K562 (cell line): Measurements from ENCODE around the gene TMEM200B. TPM values are rescaled to one million over a fixed set of nuclear protein-coding genes. Genes with fewer than 3 reads are reported as not detected.

Source experiments
- ATAC-seq: fragments of 200-7000 bp; cut with Tn5 transposase; 3 replicates; pipeline ENCODE4 v1.9.1; 2020; ENCODE audit warnings: moderate library complexity
- BruUV-seq: library from RNA; stranded (reverse); fragments of 400-500 nt; replicated peaks from 2 replicates; lab custom pipeline; 2021; lab: Mats Ljungman, UMichigan
- CTCF ChIA-PET: fragments of 300-600 bp; formaldehyde crosslinking; extraction: SDS; loops from one replicate; lab custom pipeline; 2021; ENCODE audit warnings: low intra/inter-chr PET ratio; lab: Yijun Ruan, JAX
- POLR2A ChIA-PET: fragments of 300-600, 350-650 bp; sonication (Branson Sonifier 250); formaldehyde crosslinking; extraction: SDS; loops from one replicate; lab custom pipeline; 2021; ENCODE audit warnings: antibody characterized with exemption, inconsistent platforms; lab: Yijun Ruan, JAX
- DNase-seq, 4 experiments: peaks; one replicate each; pipeline versions ENCODE4 v3.0.0 to v3.0.0-alpha.2; 2011 to 2018; ENCODE audit warnings: low spot score in 3 of 4, mixed read lengths in 3 of 4; ENCODE audit errors: extremely low read depth in 1 of 4
- FAIRE-seq: peaks from 2 replicates; lab custom pipeline; 2011; peaks lifted over from hg19 to GRCh38; lab: Jason Lieb, UNC
- H2AFZ ChIP-seq: 2 replicates; pipeline ENCODE4 v1.6.0; 2011; ENCODE audit warnings: low read depth, low read length, control low read depth, inconsistent platforms
- H3K27ac ChIP-seq: fragments of 200-600 bp; 3 replicates; pipeline ENCODE4 v1.8.0; 2011; ENCODE audit warnings: low read depth, mild to moderate bottlenecking, control low read depth, inconsistent platforms, low read length, moderate library complexity, mixed read lengths; ENCODE audit errors: extremely low read depth
- H3K27me3 ChIP-seq, 2 experiments: fragments of 300-600 bp in 1 of 2; 2 replicates in 1 of 2; 3 replicates in 1 of 2; pipeline versions ENCODE4 v1.6.0 to v1.8.0; 2011; ENCODE audit warnings: inconsistent platforms in 2 of 2, low read length in 2 of 2, mild to moderate bottlenecking in 1 of 2, mixed read lengths in 1 of 2, moderate library complexity in 1 of 2; ENCODE audit not compliant: control insufficient read depth in 2 of 2, insufficient read depth in 2 of 2
- H3K36me3 ChIP-seq: fragments of 300-600 bp; 3 replicates; pipeline ENCODE4 v1.8.0; 2011; ENCODE audit warnings: mild to moderate bottlenecking, low read length, inconsistent platforms; ENCODE audit not compliant: control insufficient read depth, insufficient read depth
- H3K4me1 ChIP-seq, 2 experiments: fragments of 200-600 bp in 1 of 2; replicated peaks in 1 of 2; 2 replicates in 1 of 2; 3 replicates in 1 of 2; pipeline versions ENCODE4 v1.5.1 to v1.8.0; 2011; ENCODE audit warnings: inconsistent platforms in 2 of 2, low read length in 2 of 2, mild to moderate bottlenecking in 1 of 2, mixed read lengths in 1 of 2, moderate library complexity in 1 of 2; ENCODE audit not compliant: control insufficient read depth in 2 of 2, insufficient read depth in 2 of 2
- H3K4me2 ChIP-seq: 2 replicates; pipeline ENCODE4 v1.6.1; 2011; ENCODE audit warnings: low read length, control low read depth, inconsistent platforms, mixed read lengths; ENCODE audit not compliant: insufficient read depth
- H3K4me3 ChIP-seq: fragments of 200-600 bp; sonication (generic), shearing (Covaris generic); 2 replicates; pipeline ENCODE4 v1.5.1; 2016; ENCODE audit warnings: control low read depth, inconsistent platforms
- H3K79me2 ChIP-seq: fragments of 200-600 bp; 3 replicates; pipeline ENCODE4 v1.8.0; 2011; ENCODE audit warnings: low read length, inconsistent platforms; ENCODE audit not compliant: control insufficient read depth, insufficient read depth
- H3K9ac ChIP-seq, 2 experiments: 2 replicates each; pipeline versions ENCODE4 v1.6.0 to v1.6.1; 2011; ENCODE audit warnings: low read depth in 2 of 2, low read length in 2 of 2, control low read depth in 1 of 2, inconsistent platforms in 1 of 2, mild to moderate bottlenecking in 1 of 2, mixed read lengths in 1 of 2; ENCODE audit not compliant: insufficient read depth in 1 of 2
- H3K9me1 ChIP-seq: one replicate; pipeline ENCODE4 v1.6.0; 2011; ENCODE audit warnings: inconsistent platforms, mild to moderate bottlenecking, low read length, moderate library complexity; ENCODE audit not compliant: control insufficient read depth, insufficient read depth
- H3K9me3 ChIP-seq: replicated peaks from 2 replicates; pipeline ENCODE4 v1.5.1; 2011; ENCODE audit warnings: low read depth, low read length, inconsistent platforms; ENCODE audit not compliant: control insufficient read depth, insufficient read depth
- H4K20me1 ChIP-seq: replicated peaks from 2 replicates; pipeline ENCODE4 v1.6.1; 2011; ENCODE audit warnings: low read length, inconsistent platforms, mixed read lengths; ENCODE audit not compliant: control insufficient read depth, insufficient read depth
- CC2D1A ChIP-seq: fragments of 450-650 bp; IDR thresholded peaks from 2 replicates; pipeline ENCODE4 v1.6.1; 2017; ENCODE audit warnings: mild to moderate bottlenecking
- GTF2B ChIP-seq: IDR thresholded peaks from 2 replicates; pipeline ENCODE4 v1.6.1; 2011; ENCODE audit not compliant: insufficient read length; ENCODE audit errors: extremely low read depth
- MEIS2 ChIP-seq: fragments of 450-650 bp; IDR thresholded peaks from 2 replicates; pipeline ENCODE4 v1.6.1; 2014; ENCODE audit warnings: mild to moderate bottlenecking; ENCODE audit not compliant: partially characterized antibody
- NFYB ChIP-seq: IDR thresholded peaks from 2 replicates; pipeline ENCODE4 v1.6.1; 2011; ENCODE audit warnings: mild to moderate bottlenecking, moderate library complexity; ENCODE audit not compliant: insufficient read length; ENCODE audit errors: extremely low read depth
- PHF8 ChIP-seq: fragments of 200-600 bp; sonication (generic); IDR thresholded peaks from 2 replicates; pipeline ENCODE4 v1.6.1; 2012; ENCODE audit warnings: mixed run types, mild to moderate bottlenecking, inconsistent platforms, low read length, moderate library complexity, borderline replicate concordance
- ZNF696 ChIP-seq: fragments of 250-450 bp; sonication (Bioruptor Pico); conservative IDR thresholded peaks from 2 replicates; pipeline ENCODE4 v1.4.0; 2020; ENCODE audit warnings: mild to moderate bottlenecking, moderate library complexity
- ZNF778 ChIP-seq: fragments of 450-650 bp; formaldehyde crosslinking; IDR thresholded peaks from 2 replicates; pipeline ENCODE4 v1.4.0; 2020; ENCODE audit warnings: mild to moderate bottlenecking, moderate library complexity
- WGBS: fragments of 100-300 bp; shearing (Covaris generic); methylation state at CpG from one replicate; pipeline ENCODE4 v1.1.6; 2016; ENCODE audit warnings: low coverage, mixed read lengths; ENCODE audit not compliant: insufficient coverage; ENCODE audit errors: missing lambda C conversion rate; 5-methylcytosine and 5-hydroxymethylcytosine counted together
- in situ Hi-C: fragments of 300-500 bp; cut with MboI; formaldehyde crosslinking; loops from 4 replicates; pipeline ENCODE4 v1.15.0; 2018; ENCODE audit warnings: inconsistent platforms, mixed read lengths
- intact Hi-C: fragments of 100-400 bp; cut with micrococcal nuclease; formaldehyde crosslinking; loops from 2 replicates; pipeline ENCODE4 v1.14.2; 2022
- polyA plus RNA-seq, 8 experiments: library from polyadenylated mRNA; depleted of rRNA in 4 of 8; stranded (reverse) in 5 of 8; unstranded in 3 of 8; fragments of >200 nt; fragmentation: Nextera tagmentation in 2 of 8; fragmentation: Illumina TruSeq in 1 of 8; extraction: Ambion mirVana in 2 of 8; extraction: Trizol in 1 of 8; gene quantifications; 2 replicates each; pipeline versions ENCODE4 v1.2.1 to v1.2.3, GENCODE V29; 2011 to 2014; ENCODE audit warnings: inconsistent platforms in 1 of 8, missing spikeins in 1 of 8
- total RNA-seq, 7 experiments: library from RNA; depleted of rRNA in 6 of 7; stranded (reverse); fragments of >200 nt in 6 of 7; fragmentation: Illumina TruSeq in 2 of 7; extraction: Trizol in 2 of 7; gene quantifications; 2 replicates each; pipeline versions ENCODE4 v1.2.1 to v1.2.3, GENCODE V29; 2011 to 2021; ENCODE audit warnings: low replicate concordance in 1 of 7
- TF ChIP-seq, protein P1 (sequence below): sonication (generic); formaldehyde crosslinking; IDR thresholded peaks from 2 replicates; pipeline ENCODE4 v1.8.1; 2023; ENCODE audit warnings: mild to moderate bottlenecking, missing genetic modification reagents

The TMEM200B gene
- total and polyA plus RNA-seq, 9 of the 15 experiments (the other 6 are each of a cell fraction or from before 2014, with no cell fraction given), result 0.04 to 0.35 (median 0.10) TPM; not detected in 1

DNA sequence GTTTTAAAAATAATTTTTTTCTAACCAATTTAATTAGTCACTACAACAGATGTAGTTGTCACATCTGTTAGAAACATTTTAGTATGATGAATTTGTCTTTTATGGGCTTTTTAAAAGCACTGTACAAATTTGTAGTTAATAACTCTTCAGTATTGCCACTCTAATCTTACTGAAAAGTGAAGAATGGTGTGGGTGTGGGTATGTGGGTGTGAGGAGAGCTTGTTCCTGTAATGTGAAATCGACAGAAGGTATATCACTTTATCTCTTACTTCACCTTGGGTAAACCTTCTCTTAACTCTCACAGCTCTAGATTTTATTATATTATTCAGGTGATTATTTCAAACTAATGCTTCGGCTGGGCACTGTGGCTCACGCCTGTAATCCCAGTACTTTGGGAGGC is 42.5 kb downstream of the TMEM200B start:
- 75% methylated on average over 3 of the region's 3 CpGs for WGBS
- intact Hi-C loops, result no loop called here

More for the DNA sequence above, 42.5 kb downstream of the TMEM200B start:
- no peaks in the 10 kb centered on the region for H3K79me2 ChIP-seq
- H3K9me3 ChIP-seq, result no peaks in the 10 kb centered on the region
- no peaks in the 10 kb centered on the region for H4K20me1 ChIP-seq
- H3K36me3 ChIP-seq, result peaks cover 64% of the 10 kb centered on the region
- ChIA-PET POLR2A (interaction anchor here (0.7 to 3.8 kb wide), 6 partner anchors 9 to 121 kb away, joined by 3 to 16 read pairs (median 4); no protein-coding TSS in a partner anchor), CTCF (no interaction called here)
- no peak overlapping the region for H3K9ac ChIP-seq
- no peak overlapping the region for H3K4me3 ChIP-seq
- H3K27me3 ChIP-seq, result no peaks in the 10 kb centered on the region
- no peak overlapping the region for H3K27ac ChIP-seq
- no peak for DNase-seq
- no TSS peak for BruUV-seq
- peaks cover 0 to 14% of the 10 kb centered on the region in 2 experiments; a peak in 2 of 5 replicates for H3K4me1 ChIP-seq
- TF ChIP-seq, protein P1, sequence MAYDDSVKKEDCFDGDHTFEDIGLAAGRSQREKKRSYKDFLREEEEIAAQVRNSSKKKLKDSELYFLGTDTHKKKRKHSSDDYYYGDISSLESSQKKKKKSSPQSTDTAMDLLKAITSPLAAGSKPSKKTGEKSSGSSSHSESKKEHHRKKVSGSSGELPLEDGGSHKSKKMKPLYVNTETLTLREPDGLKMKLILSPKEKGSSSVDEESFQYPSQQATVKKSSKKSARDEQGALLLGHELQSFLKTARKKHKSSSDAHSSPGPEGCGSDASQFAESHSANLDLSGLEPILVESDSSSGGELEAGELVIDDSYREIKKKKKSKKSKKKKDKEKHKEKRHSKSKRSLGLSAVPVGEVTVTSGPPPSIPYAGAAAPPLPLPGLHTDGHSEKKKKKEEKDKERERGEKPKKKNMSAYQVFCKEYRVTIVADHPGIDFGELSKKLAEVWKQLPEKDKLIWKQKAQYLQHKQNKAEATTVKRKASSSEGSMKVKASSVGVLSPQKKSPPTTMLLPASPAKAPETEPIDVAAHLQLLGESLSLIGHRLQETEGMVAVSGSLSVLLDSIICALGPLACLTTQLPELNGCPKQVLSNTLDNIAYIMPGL, result no peak
- TF ChIP-seq ZNF696 (no peak), GTF2B (no peak), ZNF778 (CRISPR knock-in tag) (no peak), MEIS2 (no peak), NFYB (no peak), CC2D1A (no peak), PHF8 (no peak)
- ATAC-seq, result no peak
- in situ Hi-C loops, result no loop called here
- H3K4me2 ChIP-seq, result no peak overlapping the region
- FAIRE-seq, result no peak
- no peaks in the 10 kb centered on the region for H3K9me1 ChIP-seq
- H2AFZ ChIP-seq, result no peak overlapping the region
